HEK293 (cell line): ENCODE results near the gene MANSC4.

ENCODE experiments used
- CTCF ChIP-seq: fragments of 450-650 bp; formaldehyde crosslinking; IDR thresholded peaks from 2 replicates; pipeline ENCODE4 v1.5.1; 2016; ENCODE audit warnings: missing biosample characterization, missing genetic modification characterization
- RBAK ChIP-seq: fragments of 450-650 bp; formaldehyde crosslinking; IDR thresholded peaks from 2 replicates; pipeline ENCODE4 v1.5.1; 2016; ENCODE audit warnings: missing biosample characterization, missing genetic modification characterization
- ZFP37 ChIP-seq: fragments of 450-650 bp; formaldehyde crosslinking; IDR thresholded peaks from 2 replicates; pipeline ENCODE4 v1.5.1; 2016; ENCODE audit warnings: missing biosample characterization, missing genetic modification characterization
- ZNF18 ChIP-seq: fragments of 450-650 bp; formaldehyde crosslinking; IDR thresholded peaks from 2 replicates; pipeline ENCODE4 v1.5.1; 2016; ENCODE audit warnings: missing biosample characterization, missing genetic modification characterization
- ZNF302 ChIP-seq: fragments of 450-650 bp; formaldehyde crosslinking; IDR thresholded peaks from 2 replicates; pipeline ENCODE4 v1.5.1; 2016; ENCODE audit warnings: missing biosample characterization, missing genetic modification characterization, low read depth
- ZNF529 ChIP-seq: fragments of 450-650 bp; formaldehyde crosslinking; IDR thresholded peaks from 2 replicates; pipeline ENCODE4 v1.5.1; 2017; ENCODE audit warnings: missing genetic modification characterization, missing biosample characterization; ENCODE audit not compliant: insufficient replicate concordance

GRCh38 chr12:27820564-27820963 lies 40.5 kb upstream of the MANSC4 start:
- TF ChIP-seq ZNF529 (tag by site-specific recombination), result no peak
- TF ChIP-seq CTCF (tag by site-specific recombination), result no peak
- no peak for TF ChIP-seq ZFP37 (tag by site-specific recombination)
- TF ChIP-seq ZNF302 (tag by site-specific recombination), result no peak
- TF ChIP-seq RBAK (tag by site-specific recombination), result no peak
- TF ChIP-seq ZNF18 (tag by site-specific recombination), result no peak
